Mesendoderm (in vitro differentiated cells): ENCODE results near the gene HGFAC.

Experiments used
- DNase-seq: peaks from one replicate; pipeline ENCODE4 v3.0.0; 2013
- H2AK5ac ChIP-seq: 2 replicates; pipeline ENCODE4 v1.6.1; 2013; ENCODE audit warnings: low read length, inconsistent platforms
- H2BK120ac ChIP-seq: 2 replicates; pipeline ENCODE4 v1.6.1; 2013; ENCODE audit warnings: low read depth, mild to moderate bottlenecking, low read length, moderate library complexity, mixed read lengths
- H2BK15ac ChIP-seq: replicated peaks from 2 replicates; pipeline ENCODE4 v1.6.1; 2013; ENCODE audit warnings: low read depth, mild to moderate bottlenecking, moderate library complexity
- H2BK5ac ChIP-seq: 2 replicates; pipeline ENCODE4 v1.6.1; 2013; ENCODE audit warnings: low read length, inconsistent platforms
- H3K18ac ChIP-seq: 2 replicates; pipeline ENCODE4 v1.6.1; 2013; ENCODE audit warnings: mild to moderate bottlenecking, low read length, mixed read lengths
- H3K23ac ChIP-seq: one replicate; pipeline ENCODE4 v1.6.1; 2013; ENCODE audit warnings: low read length
- H3K27ac ChIP-seq: 2 replicates; pipeline ENCODE4 v1.5.1; 2013; ENCODE audit warnings: low read depth, mild to moderate bottlenecking, inconsistent platforms, low read length, moderate library complexity
- H3K27me3 ChIP-seq: 2 replicates; pipeline ENCODE4 v1.6.1; 2013; ENCODE audit warnings: low read length, control low read depth, mild to moderate bottlenecking, inconsistent platforms; ENCODE audit not compliant: insufficient read depth, poor library complexity
- H3K36me3 ChIP-seq: 2 replicates; pipeline ENCODE4 v1.6.1; 2013; ENCODE audit warnings: low read length, inconsistent platforms; ENCODE audit not compliant: control insufficient read depth, insufficient read depth
- H3K4ac ChIP-seq: one replicate; pipeline ENCODE4 v1.6.1; 2013; ENCODE audit warnings: low read depth, mild to moderate bottlenecking, low read length, moderate library complexity
- H3K4me1 ChIP-seq: 2 replicates; pipeline ENCODE4 v1.6.1; 2013; ENCODE audit warnings: low read depth, low read length, inconsistent platforms; ENCODE audit not compliant: control insufficient read depth
- H3K4me2 ChIP-seq: 2 replicates; pipeline ENCODE4 v1.6.1; 2013; ENCODE audit warnings: low read length
- H3K4me3 ChIP-seq: 2 replicates; pipeline ENCODE4 v1.5.1; 2013; ENCODE audit warnings: mild to moderate bottlenecking, low read length
- H3K56ac ChIP-seq: one replicate; pipeline ENCODE4 v1.6.1; 2013; ENCODE audit warnings: low read length
- H3K79me1 ChIP-seq: 2 replicates; pipeline ENCODE4 v1.6.1; 2013; ENCODE audit warnings: low read length, inconsistent platforms
- H3K79me2 ChIP-seq: 2 replicates; pipeline ENCODE4 v1.6.1; 2013; ENCODE audit warnings: mild to moderate bottlenecking, low read length; ENCODE audit not compliant: control insufficient read depth, insufficient read depth
- H3K9ac ChIP-seq: 2 replicates; pipeline ENCODE4 v1.6.1; 2013; ENCODE audit warnings: low read length, inconsistent platforms
- H4K5ac ChIP-seq: one replicate; pipeline ENCODE4 v1.6.1; 2013; ENCODE audit warnings: low read length
- H4K8ac ChIP-seq: one replicate; pipeline ENCODE4 v1.6.1; 2013; ENCODE audit warnings: low read depth, mild to moderate bottlenecking, control low read depth, low read length, moderate library complexity
- WGBS: extraction: QIAGEN DNeasy Blood & Tissue Kit; methylation state at CpG from one replicate; pipeline ENCODE4 v1.1.7; 2013; ENCODE audit warnings: low lambda C conversion rate, missing lambda C conversion rate; ENCODE audit not compliant: insufficient coverage; ENCODE audit errors: extremely low coverage; 5-methylcytosine and 5-hydroxymethylcytosine counted together

HGFAC gene

DNA sequence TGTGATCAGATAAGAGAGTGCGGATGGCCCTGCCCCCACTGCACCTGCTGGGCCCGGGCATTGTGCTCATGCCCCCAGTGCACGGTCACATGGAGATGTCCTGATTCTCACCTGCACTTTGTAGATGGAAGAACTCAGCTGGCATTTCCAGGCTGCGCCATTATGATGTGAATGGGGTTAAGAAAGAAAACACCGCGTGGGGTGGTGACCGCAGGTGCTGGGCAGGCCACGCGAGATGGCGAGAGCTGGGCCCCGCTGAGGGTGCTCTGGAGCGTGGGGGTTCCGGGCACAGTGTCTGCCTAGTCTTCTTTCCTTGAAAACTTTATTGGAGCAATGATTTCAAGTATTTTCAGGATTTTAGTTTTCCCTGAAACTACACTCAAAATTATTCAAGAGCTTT, 17.8 kb upstream of the HGFAC start:
- Histone ChIP-seq H3K4me3 (no peak overlapping the region), H3K9ac (no peak overlapping the region), H3K27ac (no peak overlapping the region), H3K79me1 (no peaks in the 10 kb centered on the region), H4K5ac (no peak overlapping the region), H3K18ac (no peak overlapping the region), H2BK120ac (no peak overlapping the region), H3K4ac (no peak overlapping the region), H2BK15ac (no peak overlapping the region), H2AK5ac (no peak overlapping the region), H3K36me3 (no peaks in the 10 kb centered on the region), H3K4me1 (no peaks in the 10 kb centered on the region), H2BK5ac (no peak overlapping the region), H4K8ac (no peak overlapping the region), H3K4me2 (no peak overlapping the region), H3K27me3 (no peaks in the 10 kb centered on the region), H3K79me2 (no peaks in the 10 kb centered on the region), H3K56ac (no peak overlapping the region), H3K23ac (no peak overlapping the region)
- WGBS, result no CpG with 5 or more reads among the region's 13 CpGs
- DNase-seq, result no peak

- Histone ChIP-seq H3K18ac (no peak overlapping the region), H3K9ac (no peak overlapping the region), H3K4me3 (no peak overlapping the region), H3K79me2 (no peaks in the 10 kb centered on the region), H2BK15ac (no peak overlapping the region), H3K56ac (no peak overlapping the region), H2AK5ac (no peak overlapping the region), H3K36me3 (no peaks in the 10 kb centered on the region), H3K27me3 (no peaks in the 10 kb centered on the region), H3K23ac (no peak overlapping the region), H3K79me1 (no peaks in the 10 kb centered on the region), H4K8ac (no peak overlapping the region), H3K4me1 (no peaks in the 10 kb centered on the region), H2BK120ac (no peak overlapping the region), H2BK5ac (no peak overlapping the region), H3K4me2 (no peak overlapping the region), H3K27ac (no peak overlapping the region), H3K4ac (no peak overlapping the region), H4K5ac (no peak overlapping the region)
- DNase-seq, result no peak
- no CpG with 5 or more reads among the region's 20 CpGs for WGBS
Measured at GRCh38 chr4:3424522-3425095, 17.2 kb upstream of the HGFAC start.

GRCh38 chr4:3426465-3427133, 15.2 kb upstream of the HGFAC start:
- H2AK5ac ChIP-seq, result no peak overlapping the region
- no peaks in the 10 kb centered on the region for H3K27me3 ChIP-seq
- H4K8ac ChIP-seq, result no peak overlapping the region
- H3K4me3 ChIP-seq, result no peak overlapping the region
- H3K36me3 ChIP-seq, result no peaks in the 10 kb centered on the region
- no peaks in the 10 kb centered on the region for H3K4me1 ChIP-seq
- H2BK120ac ChIP-seq, result no peak overlapping the region
- no peak for DNase-seq
- no peak overlapping the region for H3K9ac ChIP-seq
- H4K5ac ChIP-seq, result no peak overlapping the region
- no peaks in the 10 kb centered on the region for H3K79me1 ChIP-seq
- H3K27ac ChIP-seq, result no peak overlapping the region
- WGBS, result no CpG with 5 or more reads among the region's 24 CpGs
- no peak overlapping the region for H2BK15ac ChIP-seq
- no peak overlapping the region for H3K23ac ChIP-seq
- no peak overlapping the region for H3K56ac ChIP-seq
- no peak overlapping the region for H2BK5ac ChIP-seq
- H3K79me2 ChIP-seq, result no peaks in the 10 kb centered on the region
- H3K18ac ChIP-seq, result no peak overlapping the region
- H3K4ac ChIP-seq, result no peak overlapping the region
- no peak overlapping the region for H3K4me2 ChIP-seq

GRCh38 chr4:3427134-3427476, 14.7 kb upstream of the HGFAC start:
- no peak overlapping the region for H2AK5ac ChIP-seq
- DNase-seq, result no peak
- no peaks in the 10 kb centered on the region for H3K79me2 ChIP-seq
- no peaks in the 10 kb centered on the region for H3K4me1 ChIP-seq
- no peak overlapping the region for H3K4ac ChIP-seq
- no peak overlapping the region for H3K56ac ChIP-seq
- no peak overlapping the region for H4K8ac ChIP-seq
- no peaks in the 10 kb centered on the region for H3K79me1 ChIP-seq
- no CpG with 5 or more reads among the region's 9 CpGs for WGBS
- no peak overlapping the region for H2BK5ac ChIP-seq
- H4K5ac ChIP-seq, result no peak overlapping the region
- no peak overlapping the region for H3K27ac ChIP-seq
- no peak overlapping the region for H2BK15ac ChIP-seq
- H3K18ac ChIP-seq, result no peak overlapping the region
- H3K23ac ChIP-seq, result no peak overlapping the region
- H3K27me3 ChIP-seq, result no peaks in the 10 kb centered on the region
- H3K9ac ChIP-seq, result no peak overlapping the region
- H3K4me2 ChIP-seq, result no peak overlapping the region
- H3K36me3 ChIP-seq, result no peaks in the 10 kb centered on the region
- no peak overlapping the region for H2BK120ac ChIP-seq
- no peak overlapping the region for H3K4me3 ChIP-seq

DNA sequence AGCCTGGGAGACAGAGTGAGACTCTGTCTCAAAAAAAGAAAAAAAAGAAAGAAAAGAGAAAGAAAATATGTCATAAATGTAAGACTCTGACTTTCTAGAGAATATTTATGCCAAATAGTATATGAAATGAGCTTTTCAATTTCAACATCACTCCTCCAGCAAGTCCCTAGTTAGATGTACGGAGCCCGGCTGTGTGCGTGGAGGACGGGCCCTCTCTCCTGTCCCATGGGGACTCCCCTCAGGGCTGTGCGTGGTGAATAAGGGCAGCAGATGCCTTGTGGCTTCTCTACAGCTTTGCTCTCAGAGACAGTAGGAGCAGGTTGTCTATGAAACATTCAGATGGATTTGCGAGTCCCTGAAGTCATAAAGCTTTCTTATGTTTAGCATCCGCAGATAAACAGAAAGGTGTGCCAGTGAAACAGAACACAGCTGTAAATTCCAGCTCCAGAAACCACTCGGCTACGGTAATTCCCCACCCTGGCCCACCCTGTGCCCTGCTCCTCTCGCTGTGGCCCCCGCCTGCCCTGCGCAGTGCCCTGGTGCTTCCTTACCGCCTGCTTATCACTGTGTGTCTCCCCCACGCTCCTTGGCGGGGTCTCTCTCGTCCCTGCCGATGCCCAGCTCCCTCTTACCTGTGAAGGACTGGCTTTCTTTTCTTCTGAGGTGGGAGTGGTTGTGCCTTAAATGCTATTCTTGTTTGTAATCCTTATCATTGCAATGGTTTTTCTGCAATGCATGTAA, 13.9 kb upstream of the HGFAC start:
- Histone ChIP-seq H3K27me3 (no peaks in the 10 kb centered on the region), H3K4me3 (no peak overlapping the region), H3K9ac (no peak overlapping the region), H3K79me2 (no peaks in the 10 kb centered on the region), H3K23ac (no peak overlapping the region), H3K4me1 (no peaks in the 10 kb centered on the region), H3K4ac (no peak overlapping the region), H3K18ac (no peak overlapping the region), H3K56ac (no peak overlapping the region), H4K5ac (no peak overlapping the region), H3K36me3 (no peaks in the 10 kb centered on the region), H3K27ac (no peak overlapping the region), H3K4me2 (no peak overlapping the region), H4K8ac (no peak overlapping the region), H2AK5ac (no peak overlapping the region), H2BK15ac (no peak overlapping the region), H2BK5ac (no peak overlapping the region), H3K79me1 (no peaks in the 10 kb centered on the region), H2BK120ac (no peak overlapping the region)
- no CpG with 5 or more reads among the region's 17 CpGs for WGBS
- DNase-seq, result no peak
